ENCODE measurements around the gene TUBGCP6. TPM values are rescaled to one million over a fixed set of nuclear protein-coding genes. Genes with fewer than 3 reads are reported as not detected.

Gene TUBGCP6
- total RNA-seq, 1 donor from 2014 or later, result 32.2 TPM

DNA sequence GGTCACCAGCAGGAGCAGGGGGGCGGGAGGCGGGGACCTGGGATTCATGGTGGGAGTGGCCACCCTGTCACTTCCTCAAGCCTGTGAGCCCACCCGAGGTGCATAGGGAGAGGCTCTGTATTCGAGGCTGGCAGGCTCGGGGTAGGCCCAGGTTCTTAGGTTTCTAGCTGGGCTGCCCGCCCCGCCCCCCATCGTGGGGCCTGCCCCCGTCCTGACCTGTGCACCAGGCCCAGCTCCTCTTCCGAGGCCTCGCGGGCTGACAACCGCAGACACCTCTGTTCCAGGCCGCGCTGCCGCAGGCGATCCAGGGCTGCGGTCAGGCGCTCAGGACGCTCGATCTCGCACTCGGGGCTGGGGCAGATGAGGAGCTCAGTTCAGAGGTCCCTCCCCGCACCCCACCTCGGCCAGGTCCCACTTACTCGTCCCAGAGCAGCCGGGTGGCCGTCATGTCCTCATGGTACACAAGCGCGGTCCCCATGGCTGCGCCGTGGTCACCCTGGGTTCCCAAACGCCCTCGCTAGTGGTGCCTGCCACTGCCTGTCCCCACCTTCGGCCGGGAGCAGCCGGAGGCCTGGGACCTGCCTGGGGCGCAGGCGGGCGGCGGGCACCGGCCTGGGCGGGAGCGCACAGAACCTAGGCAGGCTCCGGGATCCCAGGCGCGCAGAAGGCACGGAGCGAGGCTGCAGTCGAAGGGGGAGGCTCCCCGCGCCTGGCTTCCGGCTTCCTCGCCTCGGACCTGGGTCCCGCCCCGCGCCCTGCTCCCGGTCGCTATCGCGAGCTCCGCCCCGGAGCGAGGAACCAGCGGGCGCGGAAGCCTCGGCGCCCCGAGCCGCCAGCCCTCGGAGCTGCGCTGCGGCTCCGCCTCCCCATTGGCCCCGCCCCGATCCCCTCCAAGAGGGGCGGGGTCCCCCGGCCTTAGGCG is 6.0 kb upstream of the TUBGCP6 start, which contains the start of gene HDAC10:
HDAC10 (minus strand) TSS at position 711 of the 922 bp plus-strand sequence; CDS start at position 478, 233 bp downstream.
- Mint-ChIP-seq H3K4me3 (ENCODE audit: unreplicated experiment) (peak within 1 kb of the TSS; percentile 78), H3K36me3 (ENCODE audit: low read depth) (peaks cover 5% of the 10 kb centered on the region), H3K4me1 (ENCODE audit: low read depth) (peaks cover 12% of the 10 kb centered on the region), H3K27me3 (ENCODE audit: low read depth) (no peaks in the 10 kb centered on the region), H3K27ac (ENCODE audit: unreplicated experiment) (peak within 1 kb of the TSS; percentile 79), H3K9me3 (ENCODE audit: low read depth) (no peaks in the 10 kb centered on the region)
- TF ChIP-seq, protein P1, sequence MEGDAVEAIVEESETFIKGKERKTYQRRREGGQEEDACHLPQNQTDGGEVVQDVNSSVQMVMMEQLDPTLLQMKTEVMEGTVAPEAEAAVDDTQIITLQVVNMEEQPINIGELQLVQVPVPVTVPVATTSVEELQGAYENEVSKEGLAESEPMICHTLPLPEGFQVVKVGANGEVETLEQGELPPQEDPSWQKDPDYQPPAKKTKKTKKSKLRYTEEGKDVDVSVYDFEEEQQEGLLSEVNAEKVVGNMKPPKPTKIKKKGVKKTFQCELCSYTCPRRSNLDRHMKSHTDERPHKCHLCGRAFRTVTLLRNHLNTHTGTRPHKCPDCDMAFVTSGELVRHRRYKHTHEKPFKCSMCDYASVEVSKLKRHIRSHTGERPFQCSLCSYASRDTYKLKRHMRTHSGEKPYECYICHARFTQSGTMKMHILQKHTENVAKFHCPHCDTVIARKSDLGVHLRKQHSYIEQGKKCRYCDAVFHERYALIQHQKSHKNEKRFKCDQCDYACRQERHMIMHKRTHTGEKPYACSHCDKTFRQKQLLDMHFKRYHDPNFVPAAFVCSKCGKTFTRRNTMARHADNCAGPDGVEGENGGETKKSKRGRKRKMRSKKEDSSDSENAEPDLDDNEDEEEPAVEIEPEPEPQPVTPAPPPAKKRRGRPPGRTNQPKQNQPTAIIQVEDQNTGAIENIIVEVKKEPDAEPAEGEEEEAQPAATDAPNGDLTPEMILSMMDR (IDR thresholded peaks at IDR 0.05), result no peak
- no peak for DNase-seq (ENCODE audit: low spot score)

DNA sequence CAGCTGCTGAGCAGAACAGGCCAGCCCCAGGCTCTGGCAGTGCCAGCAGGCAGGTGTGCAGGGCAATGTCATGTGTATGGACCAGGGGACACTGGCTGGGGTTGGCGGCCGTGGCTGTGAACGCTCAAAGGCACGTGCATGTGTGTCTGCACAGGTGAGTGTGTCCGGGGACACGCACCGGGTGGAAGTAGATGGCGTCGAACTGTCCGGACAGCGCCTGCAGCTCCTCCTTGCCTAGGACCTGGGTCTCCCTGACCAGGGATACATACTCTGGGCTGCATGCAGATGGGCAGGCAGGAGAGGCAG is 5.4 kb upstream of the TUBGCP6 start:
- peak overlapping the region; percentile 17 for H3K27ac Mint-ChIP-seq (ENCODE audit: unreplicated experiment)
- no peaks in the 10 kb centered on the region for H3K9me3 Mint-ChIP-seq (ENCODE audit: low read depth)
- DNase-seq (ENCODE audit: low spot score), result no peak
- H3K36me3 Mint-ChIP-seq (ENCODE audit: low read depth), result peaks cover 5% of the 10 kb centered on the region
- TF ChIP-seq, protein P1 (IDR thresholded peaks at IDR 0.05), result no peak
- H3K27me3 Mint-ChIP-seq (ENCODE audit: low read depth), result no peaks in the 10 kb centered on the region
- peak overlapping the region; percentile 78 for H3K4me3 Mint-ChIP-seq (ENCODE audit: unreplicated experiment)
- peaks cover 12% of the 10 kb centered on the region for H3K4me1 Mint-ChIP-seq (ENCODE audit: low read depth)

DNA sequence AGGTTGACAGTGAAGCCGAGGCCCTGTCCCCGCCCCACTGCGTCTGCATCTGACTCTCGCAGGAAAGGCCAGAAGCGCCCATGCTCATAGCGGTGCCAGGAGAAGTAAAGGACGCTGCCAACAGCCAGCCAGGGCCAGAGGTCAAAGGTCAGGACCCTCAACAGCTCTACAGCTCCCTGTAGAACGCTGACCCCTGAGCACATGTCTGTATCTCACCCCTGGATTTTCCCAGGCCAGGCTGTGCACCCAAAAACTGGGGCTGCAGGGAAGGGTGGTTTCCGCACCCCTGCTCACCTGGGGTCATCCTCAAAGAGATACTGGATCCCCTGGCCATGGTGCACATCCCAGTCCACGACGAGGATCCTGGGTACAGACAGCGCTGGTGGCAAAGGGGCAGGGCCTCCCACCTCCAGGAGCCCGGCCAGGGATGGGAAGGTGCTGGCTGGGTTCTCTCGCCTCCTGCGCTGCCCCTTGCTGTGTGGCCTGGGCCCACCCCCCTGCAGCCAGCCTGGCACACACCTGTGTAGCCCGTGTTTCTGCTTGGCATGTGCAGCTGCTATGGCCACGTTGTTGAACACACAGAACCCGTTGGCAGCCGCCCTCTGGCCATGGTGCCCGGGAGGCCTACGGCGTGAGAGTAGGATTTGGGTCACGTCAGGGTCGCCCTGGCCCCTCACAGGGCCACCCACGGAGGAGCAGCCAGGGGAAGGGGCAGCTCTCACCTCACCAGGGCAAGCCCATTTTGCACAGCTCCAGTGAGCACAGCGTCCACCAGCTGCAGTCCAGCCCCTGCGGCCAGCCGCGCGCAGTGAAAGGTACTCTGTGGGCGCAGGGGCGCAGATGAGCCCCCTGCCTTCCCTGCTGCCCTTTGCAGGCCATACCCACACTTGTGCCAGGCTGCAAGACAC is 4.8 kb upstream of the TUBGCP6 start:
- no peaks in the 10 kb centered on the region for H3K27me3 Mint-ChIP-seq (ENCODE audit: low read depth)

DNA sequence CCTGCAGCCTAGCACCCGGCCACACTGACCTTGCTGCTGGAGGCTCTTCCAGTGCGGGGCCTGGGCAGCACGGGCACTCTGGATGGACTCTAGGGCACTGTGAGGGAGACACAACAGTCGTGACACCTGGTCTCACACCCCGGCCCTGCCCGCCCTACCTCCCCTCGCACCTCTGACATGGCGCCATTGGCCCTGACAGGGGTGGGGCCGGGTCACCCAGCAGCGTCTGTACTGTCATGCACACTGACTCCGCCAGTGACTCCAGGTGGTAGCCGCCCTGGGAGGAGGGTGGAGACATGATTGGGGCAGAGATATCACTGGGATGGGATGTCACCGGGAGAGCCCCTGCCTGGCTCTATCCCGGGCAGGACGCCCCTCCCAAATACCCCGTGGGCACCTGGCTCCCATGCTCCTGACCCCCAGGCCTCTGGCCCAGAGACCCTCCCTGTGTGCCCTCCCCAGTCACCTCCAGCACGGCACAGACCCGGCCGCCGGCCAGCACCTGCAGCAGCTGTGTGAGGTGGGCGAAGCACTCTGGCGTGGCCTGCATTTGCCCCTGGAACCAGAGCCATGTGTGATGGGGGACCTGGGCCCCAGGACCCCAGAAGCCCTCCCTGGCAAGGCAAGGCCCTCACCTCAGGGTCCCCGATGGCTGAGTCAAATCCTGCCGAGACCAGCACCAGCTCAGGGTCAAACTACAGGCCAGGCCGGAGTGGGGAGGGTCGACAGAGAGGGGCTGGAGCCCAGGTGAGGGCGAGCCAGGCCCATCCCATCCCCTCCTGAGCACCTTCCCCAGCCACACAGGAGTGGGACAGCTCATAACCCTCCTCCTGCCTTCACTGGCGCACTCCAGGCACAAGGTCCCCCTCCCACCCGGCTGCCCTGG is 3.6 kb upstream of the TUBGCP6 start:
- Mint-ChIP-seq H3K4me3 (ENCODE audit: unreplicated experiment) (no peak overlapping the region), H3K4me1 (ENCODE audit: low read depth) (peaks cover 25% of the 10 kb centered on the region), H3K27ac (ENCODE audit: unreplicated experiment) (peak overlapping the region; percentile 54), H3K27me3 (ENCODE audit: low read depth) (no peaks in the 10 kb centered on the region), H3K9me3 (ENCODE audit: low read depth) (no peaks in the 10 kb centered on the region), H3K36me3 (ENCODE audit: low read depth) (peaks cover 5% of the 10 kb centered on the region)
- DNase-seq (ENCODE audit: low spot score), result no peak
- TF ChIP-seq, protein P1 (IDR thresholded peaks at IDR 0.05), result no peak

More for the DNA sequence above, 4.8 kb upstream of the TUBGCP6 start:
- TF ChIP-seq, protein P1 (IDR thresholded peaks at IDR 0.05), result no peak
- no peak for DNase-seq (ENCODE audit: low spot score)
- Mint-ChIP-seq H3K36me3 (ENCODE audit: low read depth) (peaks cover 5% of the 10 kb centered on the region), H3K27ac (ENCODE audit: unreplicated experiment) (peak overlapping the region; percentile 17), H3K4me1 (ENCODE audit: low read depth) (peaks cover 16% of the 10 kb centered on the region), H3K9me3 (ENCODE audit: low read depth) (no peaks in the 10 kb centered on the region), H3K4me3 (ENCODE audit: unreplicated experiment) (peak overlapping the region; percentile 78)

Data from chondrocyte (in vitro differentiated cells).